Suprapubic skin (tissue), 4 donors: ENCODE results near the gene NIP7. TPM values are rescaled to one million over a fixed set of nuclear protein-coding genes. Genes with fewer than 3 reads are reported as not detected.
"Not testable (repeated sequence)": the region's sequence is repeated elsewhere in the genome, so short reads cannot be mapped to it uniquely, and the experiment has no call there.

ENCODE experiments used
- DNase-seq, 2 donors: peaks; one replicate each; pipeline ENCODE4 v3.0.0-alpha.2; 2019; ENCODE audit warnings: low spot score in 2 of 2
- H3K27ac ChIP-seq: fragments of 200-600 bp; sonication (generic); one replicate; pipeline ENCODE4 v1.5.1; 2019
- H3K27me3 ChIP-seq: fragments of 200-600 bp; sonication (generic); one replicate; pipeline ENCODE4 v1.5.1; 2019
- H3K36me3 ChIP-seq: fragments of 200-600 bp; sonication (generic); one replicate; pipeline ENCODE4 v1.5.1; 2019
- H3K4me1 ChIP-seq: fragments of 200-600 bp; sonication (generic); one replicate; pipeline ENCODE4 v1.5.1; 2019
- H3K4me3 ChIP-seq: fragments of 200-600 bp; sonication (generic); one replicate; pipeline ENCODE4 v1.5.1; 2019; ENCODE audit warnings: mild to moderate bottlenecking
- H3K9me3 ChIP-seq: fragments of 200-600 bp; sonication (generic); one replicate; pipeline ENCODE4 v1.5.1; 2019
- CTCF ChIP-seq, 2 donors: fragments of 200-600 bp in 1 of 2; fragments of 450-650 bp in 1 of 2; sonication (generic) in 1 of 2; IDR thresholded peaks; one replicate each; pipeline ENCODE4 v1.5.1; 2016 to 2019; ENCODE audit warnings: antibody characterized with exemption in 2 of 2, mild to moderate bottlenecking in 1 of 2, moderate library complexity in 1 of 2
- EP300 ChIP-seq: sonication (generic); formaldehyde crosslinking; IDR thresholded peaks from one replicate; pipeline ENCODE4 v1.6.1; 2017; ENCODE audit warnings: antibody characterized with exemption
- POLR2A ChIP-seq, 2 donors: fragments of 450-650 bp; IDR thresholded peaks; one replicate each; pipeline ENCODE4 v1.6.1; 2017; ENCODE audit warnings: antibody characterized with exemption in 2 of 2, mild to moderate bottlenecking in 2 of 2, moderate library complexity in 2 of 2
- POLR2AphosphoS5 ChIP-seq, 3 donors: sonication (generic); formaldehyde crosslinking; IDR thresholded peaks; one replicate each; pipeline ENCODE4 v1.6.1; 2017; ENCODE audit warnings: antibody characterized with exemption in 3 of 3
- WGBS: methylation state at CpG from one replicate; pipeline ENCODE4 v1.1.5; 2018; 5-methylcytosine and 5-hydroxymethylcytosine counted together
- total RNA-seq, 4 donors: library from RNA; depleted of rRNA; stranded (reverse); fragments of >200 nt; gene quantifications; one replicate each; pipeline ENCODE4 v1.1.0, GENCODE V29; 2016

Gene NIP7
- total RNA-seq, 4 donors from 2014 or later: 9.8 to 24.0 (median 19.7) TPM

DNA sequence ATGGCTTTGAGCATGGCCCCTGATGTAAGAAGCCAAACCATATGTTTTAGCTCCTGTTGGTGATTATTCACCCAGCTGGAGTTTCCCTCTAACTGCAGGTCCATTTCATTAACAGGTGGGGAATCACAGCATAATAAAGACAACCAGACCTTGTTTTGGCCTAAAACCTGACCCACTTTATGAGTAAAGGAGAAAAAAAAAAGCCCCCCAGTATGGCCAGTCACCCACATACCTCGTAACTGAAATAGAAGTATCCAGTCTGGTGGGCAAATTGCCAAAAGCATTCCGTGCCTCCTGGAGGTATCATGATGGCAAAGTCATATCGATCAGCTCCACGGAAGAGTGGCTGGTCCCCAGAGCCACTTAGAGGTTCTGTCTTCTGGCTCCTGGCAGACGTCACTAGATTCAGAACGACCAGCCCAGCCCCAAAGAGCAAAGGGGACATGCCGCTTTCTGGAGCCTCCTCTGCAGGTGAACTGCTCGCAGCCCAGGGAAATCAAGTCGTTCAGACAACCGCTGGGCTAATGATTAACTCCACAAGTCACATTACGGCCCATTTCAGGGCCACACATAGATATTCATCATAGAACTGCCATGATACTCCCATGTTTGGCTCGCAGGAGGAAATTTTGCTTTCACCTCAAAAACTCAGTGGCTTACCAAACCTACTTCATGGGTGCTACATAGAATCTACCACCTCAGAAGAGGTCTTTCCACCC is 11.9 kb downstream of the NIP7 start, which contains the start of gene TMED6:
TSS of gene TMED6 (minus strand) at position 478 of the 719 bp plus-strand sequence. CDS start at position 445, 33 bp downstream.
- no peaks in the 10 kb centered on the region for H3K9me3 ChIP-seq
- H3K4me3 ChIP-seq: no peak within 1 kb of the TSS
- no peak for DNase-seq
- H3K27me3 ChIP-seq: no peaks in the 10 kb centered on the region
- TF ChIP-seq EP300: no peak
- no peak for TF ChIP-seq POLR2AphosphoS5 (IDR thresholded peaks at IDR 0.05)
- TF ChIP-seq CTCF (IDR thresholded peaks at IDR 0.05): no peak
- TF ChIP-seq POLR2A (IDR thresholded peaks at IDR 0.05): no peak
- no peak within 1 kb of the TSS for H3K27ac ChIP-seq
- H3K36me3 ChIP-seq: peaks cover 41% of the 10 kb centered on the region
- no peaks in the 10 kb centered on the region for H3K4me1 ChIP-seq
- WGBS: 89% methylated on average over 8 of the region's 12 CpGs

DNA sequence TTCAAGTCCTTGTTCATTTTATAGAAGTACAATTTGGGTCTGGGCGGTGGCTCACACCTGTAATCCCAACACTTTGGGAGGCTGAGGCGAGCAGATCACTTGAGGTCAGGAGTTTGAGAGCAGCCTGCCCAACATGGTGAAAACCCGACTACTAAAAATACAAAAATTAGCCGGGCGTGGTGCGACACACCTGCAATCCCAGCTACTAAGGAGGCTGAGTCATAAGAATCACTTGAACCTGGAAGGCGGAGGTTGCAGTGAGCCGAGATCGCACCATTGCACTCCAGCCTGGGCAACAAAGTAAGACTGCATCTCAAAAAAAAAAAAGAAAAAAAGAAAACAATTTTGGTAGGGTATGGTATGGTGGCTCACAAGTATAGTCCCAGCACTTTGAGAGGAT is 20.5 kb downstream of the NIP7 start:
- not testable (repeated sequence) for H3K4me1 ChIP-seq
- peaks cover 56% of the 10 kb centered on the region for H3K36me3 ChIP-seq
- 92% methylated on average over 9 of the region's 9 CpGs for WGBS

DNA sequence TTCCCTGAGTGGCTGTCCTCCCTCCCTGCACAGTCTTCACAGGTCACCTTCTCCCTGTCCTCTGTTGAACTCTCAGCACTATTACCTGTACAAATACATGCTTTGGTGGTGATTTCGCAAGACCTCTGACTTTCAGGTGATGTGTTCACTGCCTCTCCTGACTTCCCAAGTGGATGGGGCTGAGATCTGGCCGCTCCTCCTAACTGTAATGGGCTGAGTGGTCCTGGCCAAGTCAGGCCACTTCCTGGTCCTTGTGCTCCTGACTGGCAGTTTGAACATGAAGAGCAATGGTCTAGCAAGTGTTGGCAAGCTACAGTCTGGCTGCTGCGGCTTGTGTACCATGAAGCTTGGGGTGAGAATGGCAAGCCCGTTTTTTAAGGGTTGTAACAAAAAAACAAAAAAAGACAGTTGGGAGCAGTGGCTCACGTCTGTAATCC is 23.7 kb downstream of the NIP7 start:
- H3K36me3 ChIP-seq: peaks cover 64% of the 10 kb centered on the region
- no peaks in the 10 kb centered on the region for H3K4me1 ChIP-seq
- H3K27me3 ChIP-seq: no peaks in the 10 kb centered on the region
- no peak overlapping the region for H3K4me3 ChIP-seq
- no peak for DNase-seq
- no peaks in the 10 kb centered on the region for H3K9me3 ChIP-seq
- TF ChIP-seq EP300 (no peak), CTCF (IDR thresholded peaks at IDR 0.05) (no peak), POLR2AphosphoS5 (IDR thresholded peaks at IDR 0.05) (no peak)
- 92% methylated on average over 5 of the region's 5 CpGs for WGBS
- H3K27ac ChIP-seq: no peak overlapping the region

More for the DNA sequence above, 20.5 kb downstream of the NIP7 start:
- not testable (repeated sequence) for H3K27ac ChIP-seq, H3K4me3 ChIP-seq, DNase-seq, H3K27me3 ChIP-seq, H3K9me3 ChIP-seq

GRCh38 chr16:69364088-69364487 is 24.5 kb downstream of the NIP7 start:
- no peaks in the 10 kb centered on the region for H3K4me1 ChIP-seq
- peaks cover 72% of the 10 kb centered on the region for H3K36me3 ChIP-seq
- TF ChIP-seq CTCF (IDR thresholded peaks at IDR 0.05) (no peak), POLR2A (IDR thresholded peaks at IDR 0.05) (no peak), EP300 (no peak), POLR2AphosphoS5 (IDR thresholded peaks at IDR 0.05) (no peak)
- H3K27me3 ChIP-seq: no peaks in the 10 kb centered on the region
- no peak overlapping the region for H3K27ac ChIP-seq
- WGBS: 93% methylated on average over 2 of the region's 2 CpGs
- no peak overlapping the region for H3K4me3 ChIP-seq
- H3K9me3 ChIP-seq: no peaks in the 10 kb centered on the region
- DNase-seq: no peak

DNA sequence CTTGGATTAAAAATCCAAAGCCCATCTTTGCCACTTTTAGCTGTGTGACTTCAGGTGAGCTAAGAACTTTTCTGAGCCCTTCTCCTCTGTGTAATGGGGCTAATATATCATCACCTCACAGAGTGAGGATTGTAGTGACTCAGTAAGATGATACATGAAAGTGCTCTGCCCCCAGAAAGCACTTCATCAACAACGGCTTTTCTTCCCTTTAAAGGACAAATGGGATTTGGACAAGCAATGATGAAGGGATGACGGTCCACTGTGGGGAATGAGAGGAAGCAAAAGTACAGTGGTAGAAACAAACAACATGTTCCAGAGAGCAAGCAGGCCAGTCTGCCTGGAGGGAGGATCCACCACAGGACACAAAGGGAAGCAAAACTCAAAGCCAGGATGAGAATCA is 26.3 kb downstream of the NIP7 start:
- no peaks in the 10 kb centered on the region for H3K9me3 ChIP-seq
- no peaks in the 10 kb centered on the region for H3K27me3 ChIP-seq
- peaks cover 78% of the 10 kb centered on the region for H3K36me3 ChIP-seq
- H3K27ac ChIP-seq: no peak overlapping the region
- no peak for DNase-seq
- WGBS: 90% methylated on average over 2 of the region's 2 CpGs
- H3K4me3 ChIP-seq: no peak overlapping the region
- TF ChIP-seq POLR2AphosphoS5 (IDR thresholded peaks at IDR 0.05): no peak
- TF ChIP-seq CTCF (IDR thresholded peaks at IDR 0.05): no peak
- TF ChIP-seq POLR2A (IDR thresholded peaks at IDR 0.05): no peak
- no peak for TF ChIP-seq EP300
- H3K4me1 ChIP-seq: no peaks in the 10 kb centered on the region

DNA sequence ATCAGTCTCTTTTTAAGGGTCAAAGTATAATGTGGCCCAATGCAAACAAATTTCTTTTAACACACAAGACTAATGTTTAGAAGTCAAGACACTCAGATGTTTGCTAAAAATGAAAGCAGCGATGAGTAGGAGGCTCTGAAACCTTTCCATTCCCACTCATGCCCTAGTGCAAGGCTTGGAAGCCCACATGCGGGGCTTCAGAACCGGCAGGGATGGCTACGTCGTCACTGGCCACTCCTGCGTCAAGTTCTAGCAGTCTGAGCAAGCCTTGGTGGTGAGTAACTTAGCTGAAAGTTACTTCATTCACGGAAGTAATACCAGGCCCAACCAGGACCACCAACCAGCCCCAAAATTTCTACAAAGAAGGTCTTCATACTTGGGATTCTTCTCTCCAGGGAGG is 26.9 kb downstream of the NIP7 start:
- TF ChIP-seq EP300 (no peak), POLR2AphosphoS5 (IDR thresholded peaks at IDR 0.05) (no peak), POLR2A (IDR thresholded peaks at IDR 0.05) (no peak), CTCF (IDR thresholded peaks at IDR 0.05) (no peak)
- no peak for DNase-seq
- WGBS: 90% methylated on average over 7 of the region's 7 CpGs

More for the DNA sequence above, 26.9 kb downstream of the NIP7 start:
- Histone ChIP-seq H3K9me3 (no peaks in the 10 kb centered on the region), H3K36me3 (peaks cover 82% of the 10 kb centered on the region), H3K4me3 (no peak overlapping the region), H3K4me1 (no peaks in the 10 kb centered on the region), H3K27me3 (no peaks in the 10 kb centered on the region), H3K27ac (no peak overlapping the region)
